Fibroblast of pulmonary artery (primary cell): Measurements from ENCODE around the gene BCL2L1.

Experiments used
- DNase-seq: peaks from one replicate; pipeline ENCODE4 v3.0.0-alpha.2; 2010; ENCODE audit warnings: low read depth
- H3K4me3 ChIP-seq: replicated peaks from 2 replicates; pipeline ENCODE4 v1.5.1; 2011; ENCODE audit warnings: low read depth, mild to moderate bottlenecking, control low read depth, low read length, moderate library complexity
- CTCF ChIP-seq: IDR thresholded peaks from 2 replicates; pipeline ENCODE4 v1.5.1; 2011; ENCODE audit warnings: mild to moderate bottlenecking, control low read depth, low read length, inconsistent platforms; ENCODE audit errors: missing control alignments

BCL2L1 gene

GRCh38 chr20:31687777-31688176, 34.9 kb downstream of the BCL2L1 start:
- DNase-seq: no peak
- no peak for TF ChIP-seq CTCF
- H3K4me3 ChIP-seq: no peak overlapping the region

GRCh38 chr20:31685853-31686643, 36.6 kb downstream of the BCL2L1 start:
- DNase-seq: no peak
- TF ChIP-seq CTCF: no peak
- H3K4me3 ChIP-seq: no peak overlapping the region

GRCh38 chr20:31684153-31685015, 38.3 kb downstream of the BCL2L1 start:
- H3K4me3 ChIP-seq: no peak overlapping the region
- TF ChIP-seq CTCF: no peak
- no peak for DNase-seq

GRCh38 chr20:31682927-31683326, 39.7 kb downstream of the BCL2L1 start:
- DNase-seq: no peak
- H3K4me3 ChIP-seq: no peak overlapping the region
- TF ChIP-seq CTCF: no peak

- no peak for TF ChIP-seq CTCF
- DNase-seq: no peak
- no peak overlapping the region for H3K4me3 ChIP-seq
These were observed 40.3 kb downstream of the BCL2L1 start for GRCh38 chr20:31682352-31682751.

- TF ChIP-seq CTCF: no peak
- no peak overlapping the region for H3K4me3 ChIP-seq
- no peak for DNase-seq
These were observed 40.9 kb downstream of the BCL2L1 start for GRCh38 chr20:31681769-31682168.
